GF-D8 (cell line): Measurements from ENCODE around the gene CEP170.

Source experiments
- DNase-seq: peaks from one replicate; lab custom pipeline; 2025; lab: John Stamatoyannopoulos, UW

The CEP170 gene

DNA sequence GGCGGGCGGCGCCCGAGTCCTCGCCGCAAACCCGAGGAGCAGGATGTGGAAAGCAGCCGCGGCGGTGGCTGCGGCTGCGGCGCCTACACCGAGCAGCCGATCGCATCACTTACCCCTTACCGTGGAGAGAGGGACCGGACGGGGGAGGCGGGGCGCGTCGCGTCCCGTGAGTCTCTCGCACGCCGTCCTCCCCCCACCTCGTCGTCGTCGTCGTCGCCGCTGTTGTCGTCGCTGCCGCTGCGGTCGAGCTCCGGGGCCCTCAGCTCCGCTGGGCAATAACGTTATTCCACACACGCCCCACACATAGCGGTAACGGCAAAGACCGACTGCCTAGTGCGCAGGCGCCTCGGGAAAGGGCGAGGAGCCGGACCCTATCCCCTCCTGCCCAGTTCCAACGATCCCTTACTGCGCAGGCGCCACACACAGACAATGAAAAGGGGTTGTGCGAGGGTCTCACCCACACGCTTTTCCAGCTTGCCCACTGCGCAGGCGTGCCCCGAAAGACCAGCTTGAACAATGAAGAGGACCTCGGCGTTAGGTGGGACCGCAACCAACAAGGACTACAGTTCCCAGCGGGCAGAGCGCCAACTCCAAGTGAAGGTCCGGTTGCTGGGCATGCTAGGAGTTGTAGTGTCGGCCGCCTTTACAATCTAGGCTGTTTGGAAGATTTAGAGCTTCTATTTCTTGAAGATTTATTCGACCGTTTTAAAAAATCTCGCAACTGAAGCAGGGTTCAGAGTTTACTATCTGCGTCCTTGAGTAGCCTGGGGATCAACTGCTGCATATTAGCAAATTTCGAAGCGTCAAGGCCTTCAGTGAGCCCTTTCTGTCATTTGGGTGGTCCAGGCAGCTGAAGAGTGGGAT lies at the start of gene CEP170:
Gene CEP170, minus strand, starts transcription at position 355 of the 864 bp plus-strand sequence. CDS start 30,001 bp downstream, outside the sequence.
- DNase-seq, result peak; percentile 86

- DNase-seq, result no peak
Observed at GRCh38 chr1:243301059-243301458, 46.0 kb upstream of the CEP170 start.

DNA sequence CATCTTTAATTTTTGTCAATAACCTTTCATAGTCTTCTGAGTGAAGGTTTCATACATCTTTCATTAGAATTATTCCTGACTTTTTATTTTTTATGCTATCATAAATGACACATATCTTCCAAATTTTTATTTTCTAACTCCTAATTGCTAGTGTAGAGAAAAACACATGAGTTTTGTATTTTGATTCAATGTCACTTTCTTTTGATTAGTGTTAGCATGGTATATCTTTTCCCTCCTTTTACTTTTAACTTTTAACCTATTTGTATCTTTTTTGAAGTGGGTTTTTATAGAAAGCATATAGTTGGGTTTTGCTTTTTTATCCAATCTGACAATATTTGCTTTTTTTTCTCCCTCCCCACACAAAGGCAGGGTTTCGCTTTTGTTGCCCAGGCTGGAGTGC lies 44.0 kb upstream of the CEP170 start:
- no peak for DNase-seq

DNA sequence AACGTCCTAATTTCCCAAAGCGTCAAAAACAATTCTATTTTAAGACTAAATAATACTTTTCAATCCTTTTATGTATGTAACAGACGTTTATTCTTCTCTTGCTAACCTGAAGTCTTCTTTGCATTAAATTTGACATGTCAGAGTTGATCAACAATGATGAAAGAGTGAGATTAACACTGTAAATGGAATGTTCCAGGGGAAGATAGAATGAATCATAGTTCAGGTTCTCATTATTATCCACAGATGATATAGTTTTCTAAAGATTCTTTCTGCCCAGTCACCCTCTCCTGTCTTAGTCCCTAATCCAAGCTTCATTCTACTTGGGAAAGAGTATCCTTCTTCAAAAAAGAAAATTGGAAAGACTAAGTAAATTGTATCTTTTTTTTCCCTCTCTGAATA lies 39.6 kb upstream of the CEP170 start:
- no peak for DNase-seq

DNA sequence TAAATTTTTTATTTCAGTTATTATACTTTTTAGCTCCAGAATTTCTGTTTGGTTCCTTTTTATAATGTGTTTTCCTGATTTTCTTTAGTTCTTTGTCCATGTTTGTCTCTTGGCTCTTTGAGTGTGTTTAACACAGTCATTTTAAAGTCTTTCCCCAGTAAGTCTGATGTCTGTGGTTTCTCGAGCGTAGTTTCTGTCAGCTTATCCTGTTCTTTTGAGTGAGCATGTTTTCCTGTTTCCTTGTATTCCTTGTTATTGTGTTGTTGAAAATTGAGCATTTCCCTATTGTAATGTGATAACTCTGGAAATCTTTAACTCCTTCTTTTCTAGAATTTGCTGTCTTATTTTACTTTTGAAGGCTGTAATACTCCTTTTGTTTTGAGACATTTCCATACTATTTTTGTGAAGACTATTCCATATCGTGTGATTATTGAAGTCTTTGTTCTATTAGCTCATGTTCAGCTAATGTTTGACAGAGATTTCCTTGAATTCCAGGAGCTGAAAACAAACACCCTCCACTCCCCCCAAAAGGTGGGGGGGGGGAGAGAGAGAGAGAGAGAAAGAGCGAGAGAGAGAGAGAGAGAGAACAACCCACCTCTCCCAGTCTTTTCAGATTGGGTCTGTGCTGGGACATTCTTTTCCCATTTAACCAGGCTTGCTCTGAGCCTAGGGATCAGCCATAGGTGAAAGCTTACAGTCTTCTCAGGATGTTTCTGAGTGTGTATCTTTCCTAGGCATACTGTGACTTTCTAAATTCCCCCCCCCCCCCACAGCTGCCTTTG lies 39.1 kb upstream of the CEP170 start:
- DNase-seq, result no peak

DNA sequence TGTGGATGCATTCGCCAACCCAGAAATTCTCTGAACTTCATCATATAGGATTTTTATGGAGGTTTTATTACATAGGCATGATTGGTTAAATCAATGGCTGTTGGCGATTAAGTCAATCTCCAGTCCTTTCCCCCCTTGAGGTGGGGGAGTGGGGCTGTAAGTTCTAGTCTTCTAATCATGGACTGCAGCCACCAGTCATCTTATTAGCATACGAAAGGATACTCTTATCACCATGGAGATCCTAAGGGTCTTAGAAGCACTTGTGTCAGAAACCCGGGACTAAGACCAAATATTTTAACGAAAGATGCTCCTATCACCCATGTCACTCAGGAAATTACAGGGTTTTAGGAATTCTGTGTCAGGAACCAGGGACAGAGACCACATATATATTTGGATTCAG lies 37.0 kb upstream of the CEP170 start:
- no peak for DNase-seq

- DNase-seq, result no peak
Observed at GRCh38 chr1:243291292-243291691, 36.2 kb upstream of the CEP170 start.

- DNase-seq, result no peak
Observed at GRCh38 chr1:243288062-243288461, 33.0 kb upstream of the CEP170 start.

- peak; percentile 95 for DNase-seq
Observed at GRCh38 chr1:243287652-243288051, 32.6 kb upstream of the CEP170 start.

DNA sequence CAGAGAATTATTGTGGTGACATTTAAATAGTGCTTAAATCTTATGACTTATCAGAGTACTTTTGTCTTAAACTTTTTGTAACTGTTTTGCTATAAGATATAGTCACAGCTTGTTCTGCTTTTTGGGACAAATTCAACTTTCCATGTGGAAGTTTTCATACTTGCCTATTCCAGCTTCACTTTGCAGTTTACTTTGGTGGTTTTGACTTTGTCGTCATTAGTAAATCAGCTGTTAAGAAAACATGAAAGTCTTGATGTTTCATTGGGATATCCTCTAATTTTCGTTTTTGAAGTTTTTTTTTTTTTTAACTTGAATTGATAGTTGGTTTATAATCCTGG lies 32.0 kb upstream of the CEP170 start:
- no peak for DNase-seq

- peak; percentile 62 for DNase-seq
Observed at GRCh38 chr1:243286409-243287122, 31.5 kb upstream of the CEP170 start.

GRCh38 chr1:243281672-243282071 lies 26.6 kb upstream of the CEP170 start:
- no peak for DNase-seq

GRCh38 chr1:243280571-243281129 lies 25.6 kb upstream of the CEP170 start:
- no peak for DNase-seq

DNA sequence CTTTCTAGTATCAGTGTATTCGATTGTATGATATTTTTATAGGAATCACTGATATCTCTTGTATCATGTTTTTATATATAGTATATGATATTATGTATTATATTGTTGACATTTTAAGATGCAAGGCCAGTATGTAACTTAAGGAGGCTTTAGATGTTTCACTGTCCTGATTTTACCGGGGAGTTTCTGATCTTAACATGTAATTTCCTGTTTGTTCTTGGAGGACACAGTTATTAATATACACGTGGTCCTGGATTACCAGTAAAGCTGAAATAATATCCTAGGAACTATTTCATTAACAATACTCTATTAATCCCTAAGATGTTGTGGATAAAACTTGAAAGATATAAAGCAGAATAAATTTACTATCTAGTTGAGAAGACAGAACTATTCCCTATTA lies 20.2 kb upstream of the CEP170 start:
- DNase-seq, result no peak

GRCh38 chr1:243273945-243274344 lies 18.9 kb upstream of the CEP170 start:
- no peak for DNase-seq

DNA sequence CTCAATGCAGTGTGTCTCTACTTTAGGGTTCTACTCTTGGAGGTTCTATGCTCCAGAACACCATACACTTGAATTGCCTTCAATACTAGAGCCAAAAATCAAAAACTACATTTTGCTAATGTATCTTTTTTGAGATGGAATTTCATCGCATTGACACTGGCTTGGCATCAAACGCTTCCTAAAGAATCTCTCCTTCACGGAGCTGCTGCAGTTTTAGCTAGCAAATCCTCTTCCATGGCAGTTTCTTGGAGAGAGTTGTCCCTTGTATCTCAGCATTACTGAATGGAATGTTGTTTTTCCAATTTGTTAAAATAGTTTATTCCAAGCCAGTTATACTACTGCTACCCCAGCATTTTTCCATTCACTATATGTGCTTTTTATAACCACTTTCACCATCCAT lies 18.4 kb upstream of the CEP170 start:
- no peak for DNase-seq

- DNase-seq, result no peak
Observed at GRCh38 chr1:243272401-243272800, 17.3 kb upstream of the CEP170 start.

DNA sequence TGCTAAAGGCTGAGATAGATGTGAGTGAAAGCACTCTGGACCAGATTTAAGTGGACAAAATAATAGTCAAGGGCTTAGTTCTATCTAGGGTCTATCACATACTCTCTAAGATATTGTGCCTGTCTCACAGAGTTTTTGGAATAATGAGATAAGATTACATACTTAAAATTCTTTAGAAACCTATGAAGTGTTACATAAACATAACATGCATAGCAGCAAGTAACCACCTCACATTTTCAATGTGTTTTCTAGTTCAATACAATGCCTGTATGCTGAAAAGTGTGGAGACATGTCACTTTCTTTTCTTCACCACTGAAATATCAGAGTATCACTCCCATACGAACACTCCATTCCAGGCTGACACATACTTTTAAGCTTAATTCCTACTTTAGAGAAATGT lies 16.9 kb upstream of the CEP170 start:
- DNase-seq, result no peak

DNA sequence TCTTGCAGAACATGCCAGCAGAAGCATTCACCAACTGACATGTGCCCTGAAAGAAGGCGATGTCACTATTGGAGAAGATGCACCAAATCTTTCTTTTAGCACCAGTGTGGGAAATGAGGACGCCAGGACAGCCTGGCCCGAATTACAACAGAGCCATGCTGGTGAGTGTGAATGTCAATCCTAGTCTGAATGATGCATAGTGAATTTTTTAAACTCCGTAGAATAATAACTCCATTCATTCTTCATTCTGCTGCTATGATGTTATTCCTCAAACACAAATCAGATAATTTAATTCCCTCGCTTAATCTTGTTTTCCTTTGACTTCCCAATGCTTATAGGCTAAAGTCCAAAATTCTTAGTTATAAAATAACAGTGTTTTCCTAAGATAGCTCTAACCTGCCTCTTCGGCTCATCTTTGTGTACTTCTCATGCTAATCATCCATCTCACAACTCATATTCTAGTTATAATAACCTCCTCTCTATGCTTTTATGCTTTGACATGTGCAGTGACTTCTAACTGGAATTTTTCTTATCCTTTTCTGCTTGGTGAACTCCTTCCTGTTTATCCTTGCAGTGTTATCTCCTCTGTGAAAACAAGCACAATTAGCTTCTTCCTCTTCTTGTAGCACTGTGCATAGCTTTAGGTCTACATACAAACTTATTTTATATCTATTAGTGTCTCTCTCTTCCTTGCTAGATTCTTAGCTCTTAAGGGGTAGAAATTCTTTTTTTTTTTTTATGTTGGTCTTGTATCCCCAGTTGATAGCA lies 15.2 kb upstream of the CEP170 start:
- DNase-seq, result no peak

DNA sequence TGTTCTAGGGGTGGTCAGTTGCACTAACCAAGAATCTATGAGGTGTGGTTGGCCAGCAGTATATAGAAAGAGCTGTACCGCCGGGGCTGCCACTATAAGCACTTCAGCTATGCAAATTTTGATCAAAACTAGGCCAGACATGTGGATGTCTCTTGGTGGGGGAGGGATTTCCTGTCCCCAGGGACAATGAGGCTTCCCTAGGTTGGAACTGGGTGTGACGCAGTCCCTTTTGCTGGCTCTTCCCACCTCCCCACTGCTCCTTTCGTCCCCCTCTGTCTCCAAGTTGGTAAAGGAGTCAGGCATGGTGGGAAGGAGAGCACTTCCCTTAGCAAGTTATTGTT lies 14.3 kb upstream of the CEP170 start:
- DNase-seq, result no peak

- no peak for DNase-seq
Observed at GRCh38 chr1:243268751-243269460, 13.8 kb upstream of the CEP170 start.
